ENCODE data around the gene RIPPLY1.

RIPPLY1 gene

GRCh38 chrX:106863697-106864096 lies 39.4 kb downstream of the RIPPLY1 start:
- no peak for DNase-seq (ENCODE audit: low read depth)
- H3K4me3 ChIP-seq (ENCODE audit: low read length), result no peak overlapping the region
- no peak for TF ChIP-seq CTCF (conservative IDR thresholded peaks at IDR 0.05; ENCODE audit: low read depth, low read length)

GRCh38 chrX:106862972-106863688 lies 40.0 kb downstream of the RIPPLY1 start:
- DNase-seq (ENCODE audit: low read depth), result no peak
- no peak overlapping the region for H3K4me3 ChIP-seq (ENCODE audit: low read length)
- TF ChIP-seq CTCF (conservative IDR thresholded peaks at IDR 0.05; ENCODE audit: low read depth, low read length), result peak; percentile 62

All from retinal pigment epithelial cell (primary cell).